Measurements from ENCODE around the gene TCF21.

TCF21 gene

GRCh38 chr6:133938533-133938932 lies 49.6 kb downstream of the TCF21 start:
- Histone ChIP-seq H3K9ac (ENCODE audit: low read depth, low read length) (no peak overlapping the region), H3K27me3 (ENCODE audit: control insufficient read depth, insufficient read depth, low read length) (no peaks in the 10 kb centered on the region), H3K4me3 (ENCODE audit: low read length) (no peak overlapping the region), H3K4me1 (ENCODE audit: control insufficient read depth, insufficient read depth, low read length) (no peaks in the 10 kb centered on the region), H3K4me2 (ENCODE audit: low read length) (no peak overlapping the region), H3K36me3 (ENCODE audit: insufficient read depth, low read length) (no peaks in the 10 kb centered on the region), H3K9me3 (replicated peaks; ENCODE audit: low read length) (no peaks in the 10 kb centered on the region)

- Histone ChIP-seq H3K36me3 (ENCODE audit: insufficient read depth, low read length) (no peaks in the 10 kb centered on the region), H3K9me3 (replicated peaks; ENCODE audit: low read length) (no peaks in the 10 kb centered on the region), H3K4me2 (ENCODE audit: low read length) (no peak overlapping the region), H3K4me1 (ENCODE audit: control insufficient read depth, insufficient read depth, low read length) (no peaks in the 10 kb centered on the region), H3K27me3 (ENCODE audit: control insufficient read depth, insufficient read depth, low read length) (no peaks in the 10 kb centered on the region), H3K9ac (ENCODE audit: low read depth, low read length) (no peak overlapping the region), H3K4me3 (ENCODE audit: low read length) (no peak overlapping the region)
Observed at GRCh38 chr6:133939778-133940667, 51.1 kb downstream of the TCF21 start.
